Activated T-helper 1 cell treated with anti-CD3 and anti-CD28 coated beads, Interleukin-12 subunit alpha, Interleukin-12 subunit beta, Interleukin-2, Interleukin-4 antibody, amounts not matched to agents 30 ng/mL and 10 ng/mL and 1 ng/mL, durations not matched to agents 14 hours and 24 hours and 36 hours (primary cell): Measurements from ENCODE around the gene OPA3. TPM values are rescaled to one million over a fixed set of nuclear protein-coding genes. Genes with fewer than 3 reads are reported as not detected.
"Not testable (repeated sequence)": the region's sequence is repeated elsewhere in the genome, so short reads cannot be mapped to it uniquely, and the experiment has no call there.

Experiments
- DNase-seq: peaks from one replicate; pipeline ENCODE4 v3.0.0; 2021; ENCODE audit warnings: low spot score
- H3K27ac Mint-ChIP-seq: one replicate; pipeline ENCODE4 v1.8.0; 2021; ENCODE audit warnings: mild to moderate bottlenecking, mixed read lengths
- H3K27me3 Mint-ChIP-seq: one replicate; pipeline ENCODE4 v1.8.0; 2022; ENCODE audit warnings: mild to moderate bottlenecking, moderate library complexity, mixed read lengths; ENCODE audit not compliant: insufficient read depth
- H3K36me3 Mint-ChIP-seq: one replicate; pipeline ENCODE4 v1.8.0; 2021; ENCODE audit warnings: low read depth, mixed read lengths
- H3K4me1 Mint-ChIP-seq: one replicate; pipeline ENCODE4 v1.8.0; 2021; ENCODE audit warnings: low read depth, mixed read lengths
- H3K4me3 Mint-ChIP-seq: one replicate; pipeline ENCODE4 v1.8.0; 2021; ENCODE audit warnings: mild to moderate bottlenecking, moderate library complexity, mixed read lengths
- H3K9me3 Mint-ChIP-seq: one replicate; pipeline ENCODE4 v1.8.0; 2021; ENCODE audit warnings: mixed read lengths
- intact Hi-C: fragments of 100-400 bp; cut with micrococcal nuclease; formaldehyde crosslinking; loops from one replicate; pipeline ENCODE4 v1.15.1; 2024
- total RNA-seq: library from RNA; stranded (reverse); gene quantifications from 2 replicates; pipeline ENCODE4 v1.2.3, GENCODE V29; 2022

Gene OPA3
- 12.1 and 16.2 TPM in 2 replicates for total RNA-seq

- intact Hi-C loops, result loop anchor here (1.0 to 2.0 kb wide), 13 partner anchors 30 to 694 kb away; partner anchors contain the start of genes GIPR, IRF2BP1, QPCTL and RTN2
- H3K27ac Mint-ChIP-seq, result peak within 1 kb of the TSS; percentile 96
- H3K9me3 Mint-ChIP-seq, result no peaks in the 10 kb centered on the region
- no peaks in the 10 kb centered on the region for H3K27me3 Mint-ChIP-seq
- H3K36me3 Mint-ChIP-seq, result peaks cover 25% of the 10 kb centered on the region
- H3K4me1 Mint-ChIP-seq, result peaks cover 16% of the 10 kb centered on the region
- peak within 1 kb of the TSS; percentile 95 for H3K4me3 Mint-ChIP-seq
- peak; percentile 98 for DNase-seq
Measured at GRCh38 chr19:45584332-45585157, at the start of gene OPA3. OPA3 (minus strand) TSS chr19:45584802; CDS start chr19:45584764, 38 bp downstream.

GRCh38 chr19:45632468-45633196, 48.0 kb upstream of the OPA3 start:
- no peaks in the 10 kb centered on the region for H3K27me3 Mint-ChIP-seq
- H3K9me3 Mint-ChIP-seq, result no peaks in the 10 kb centered on the region
- intact Hi-C loops, result loop anchor here (1.0 kb wide), 1 partner anchor 9 kb away; no protein-coding TSS in a partner anchor
- H3K4me3 Mint-ChIP-seq, result no peak overlapping the region
- no peak for DNase-seq
- H3K36me3 Mint-ChIP-seq, result peaks cover 18% of the 10 kb centered on the region
- H3K27ac Mint-ChIP-seq, result peak overlapping the region; percentile 68
- H3K4me1 Mint-ChIP-seq, result peaks cover 8% of the 10 kb centered on the region

- intact Hi-C loops, result no loop called here
Measured at GRCh38 chr19:45630463-45630862, 45.9 kb upstream of the OPA3 start.

GRCh38 chr19:45629704-45630103, 45.1 kb upstream of the OPA3 start:
- DNase-seq, result no peak
- Mint-ChIP-seq H3K36me3 (peaks cover 31% of the 10 kb centered on the region), H3K9me3 (no peaks in the 10 kb centered on the region), H3K27me3 (no peaks in the 10 kb centered on the region), H3K4me3 (no peak overlapping the region), H3K4me1 (peaks cover 11% of the 10 kb centered on the region), H3K27ac (peak overlapping the region; percentile 18)
- intact Hi-C loops, result no loop called here

More at GRCh38 chr19:45630463-45630862, 45.9 kb upstream of the OPA3 start:
- H3K4me1 Mint-ChIP-seq, result peaks cover 10% of the 10 kb centered on the region
- H3K27me3 Mint-ChIP-seq, result no peaks in the 10 kb centered on the region
- no peak overlapping the region for H3K27ac Mint-ChIP-seq
- H3K36me3 Mint-ChIP-seq, result peaks cover 26% of the 10 kb centered on the region
- H3K4me3 Mint-ChIP-seq, result no peak overlapping the region
- DNase-seq, result no peak
- H3K9me3 Mint-ChIP-seq, result no peaks in the 10 kb centered on the region

GRCh38 chr19:45628219-45628618, 43.6 kb upstream of the OPA3 start:
- H3K4me1 Mint-ChIP-seq, result peaks cover 11% of the 10 kb centered on the region
- H3K27me3 Mint-ChIP-seq, DNase-seq, intact Hi-C loops, H3K27ac Mint-ChIP-seq, H3K9me3 Mint-ChIP-seq, H3K4me3 Mint-ChIP-seq: not testable (repeated sequence)
- H3K36me3 Mint-ChIP-seq, result peaks cover 41% of the 10 kb centered on the region

- no peak for DNase-seq
- H3K4me1 Mint-ChIP-seq, result peaks cover 4% of the 10 kb centered on the region
- H3K27me3 Mint-ChIP-seq, result no peaks in the 10 kb centered on the region
- H3K4me3 Mint-ChIP-seq, result no peak overlapping the region
- H3K9me3 Mint-ChIP-seq, result no peaks in the 10 kb centered on the region
- peaks cover 51% of the 10 kb centered on the region for H3K36me3 Mint-ChIP-seq
- intact Hi-C loops, result no loop called here
- H3K27ac Mint-ChIP-seq, result no peak overlapping the region
Measured at GRCh38 chr19:45623984-45624383, 39.4 kb upstream of the OPA3 start.

GRCh38 chr19:45621976-45622503, 37.4 kb upstream of the OPA3 start:
- H3K9me3 Mint-ChIP-seq, result no peaks in the 10 kb centered on the region
- no peaks in the 10 kb centered on the region for H3K27me3 Mint-ChIP-seq
- H3K36me3 Mint-ChIP-seq, result peaks cover 47% of the 10 kb centered on the region
- H3K4me1 Mint-ChIP-seq, result peaks cover 4% of the 10 kb centered on the region
- DNase-seq, result no peak
- H3K4me3 Mint-ChIP-seq, result no peak overlapping the region
- no peak overlapping the region for H3K27ac Mint-ChIP-seq
- intact Hi-C loops, result no loop called here

- H3K4me1 Mint-ChIP-seq, result peaks cover 4% of the 10 kb centered on the region
- H3K9me3 Mint-ChIP-seq, result no peaks in the 10 kb centered on the region
- intact Hi-C loops, result no loop called here
- H3K4me3 Mint-ChIP-seq, result no peak overlapping the region
- no peaks in the 10 kb centered on the region for H3K27me3 Mint-ChIP-seq
- H3K36me3 Mint-ChIP-seq, result peaks cover 45% of the 10 kb centered on the region
- H3K27ac Mint-ChIP-seq, result no peak overlapping the region
- DNase-seq, result no peak
Measured at GRCh38 chr19:45621389-45621788, 36.8 kb upstream of the OPA3 start.

GRCh38 chr19:45616704-45617017, 32.1 kb upstream of the OPA3 start:
- peaks cover 13% of the 10 kb centered on the region for H3K4me1 Mint-ChIP-seq
- no peak overlapping the region for H3K27ac Mint-ChIP-seq
- no peak for DNase-seq
- H3K9me3 Mint-ChIP-seq, result no peaks in the 10 kb centered on the region
- H3K4me3 Mint-ChIP-seq, result no peak overlapping the region
- H3K36me3 Mint-ChIP-seq, result peaks cover 46% of the 10 kb centered on the region
- intact Hi-C loops, result no loop called here
- no peaks in the 10 kb centered on the region for H3K27me3 Mint-ChIP-seq

GRCh38 chr19:45615795-45616703, 31.4 kb upstream of the OPA3 start:
- H3K27ac Mint-ChIP-seq, result peak overlapping the region; percentile 52
- H3K4me1 Mint-ChIP-seq, result peaks cover 13% of the 10 kb centered on the region
- H3K27me3 Mint-ChIP-seq, result no peaks in the 10 kb centered on the region
- intact Hi-C loops, result loop anchor here (2.0 kb wide), 1 partner anchor 53 kb away; the partner anchor contains the start of gene GIPR
- H3K4me3 Mint-ChIP-seq, result no peak overlapping the region
- no peaks in the 10 kb centered on the region for H3K9me3 Mint-ChIP-seq
- peaks cover 43% of the 10 kb centered on the region for H3K36me3 Mint-ChIP-seq
- DNase-seq, result peak; percentile 66

GRCh38 chr19:45615056-45615455, 30.5 kb upstream of the OPA3 start:
- intact Hi-C loops, result loop anchor here (2.0 kb wide), 1 partner anchor 54 kb away; the partner anchor contains the start of gene GIPR
- H3K27me3 Mint-ChIP-seq, H3K9me3 Mint-ChIP-seq, H3K27ac Mint-ChIP-seq, DNase-seq, H3K4me3 Mint-ChIP-seq: not testable (repeated sequence)
- peaks cover 43% of the 10 kb centered on the region for H3K36me3 Mint-ChIP-seq
- H3K4me1 Mint-ChIP-seq, result peaks cover 13% of the 10 kb centered on the region
